ENCODE measurements around the gene LRRC37A2. TPM values are rescaled to one million over a fixed set of nuclear protein-coding genes. Genes with fewer than 3 reads are reported as not detected.
"Not testable (repeated sequence)": the region's sequence is repeated elsewhere in the genome, so short reads cannot be mapped to it uniquely, and the experiment has no call there.

Gene LRRC37A2
- total RNA-seq (2014; rRNA removed) = 7.9 and 8.3 TPM in 2 replicates
- percentile 64 among the genes with signal in this experiment for Bru-seq, nascent RNA
- BruChase-seq, experiment 1, labeled RNA remaining after a 6-hour chase = percentile 67 among the genes with signal in this experiment
- BruChase-seq, experiment 2, labeled RNA remaining after a 2-hour chase = percentile 72 among the genes with signal in this experiment
- long read RNA-seq, partial matches to known transcripts = 4 of 17 reads
- long read RNA-seq, other reads (novel, unspliced or antisense) = 12 of 17 reads

GRCh38 chr17:46512168-46512567 is at the start of gene LRRC37A2:
LRRC37A2 (plus strand) TSS chr17:46512468; CDS start chr17:46512713, 245 bp downstream.
- H3K27me3 ChIP-seq (ENCODE audit: low read length); H3K9ac ChIP-seq (ENCODE audit: low read length); BruUV-seq (replicated peaks); POLR2A ChIA-PET (ENCODE audit: unreplicated experiment); DNase-seq; H3K79me2 ChIP-seq (ENCODE audit: low read length); H3K36me3 ChIP-seq (ENCODE audit: low read depth, low read length); intact Hi-C loops (cut with micrococcal nuclease); CTCF ChIA-PET; H4K20me1 ChIP-seq (ENCODE audit: low read length); H3F3A ChIP-seq (ENCODE audit: low read length, unreplicated experiment); H3K4me3 ChIP-seq (ENCODE audit: low read length); H3K27ac ChIP-seq (ENCODE audit: low read length); H2AFZ ChIP-seq (ENCODE audit: low read length); ATAC-seq; H3K4me2 ChIP-seq (ENCODE audit: low read length); H3K4me1 ChIP-seq (ENCODE audit: insufficient read depth, low read length); H3K9me3 ChIP-seq (ENCODE audit: low read length); H3K9me2 ChIP-seq (replicated peaks; ENCODE audit: low read length): not testable (repeated sequence)

- intact Hi-C loops (cut with micrococcal nuclease); H3K9ac ChIP-seq (ENCODE audit: low read length); H3K27ac ChIP-seq (ENCODE audit: low read length); H3F3A ChIP-seq (ENCODE audit: low read length, unreplicated experiment); H4K20me1 ChIP-seq (ENCODE audit: low read length); H3K4me1 ChIP-seq (ENCODE audit: insufficient read depth, low read length); BruUV-seq (replicated peaks); H3K4me3 ChIP-seq (ENCODE audit: low read length); H3K79me2 ChIP-seq (ENCODE audit: low read length); H3K27me3 ChIP-seq (ENCODE audit: low read length); CTCF ChIA-PET; H3K4me2 ChIP-seq (ENCODE audit: low read length); H2AFZ ChIP-seq (ENCODE audit: low read length); H3K9me2 ChIP-seq (replicated peaks; ENCODE audit: low read length); DNase-seq; ATAC-seq; H3K36me3 ChIP-seq (ENCODE audit: low read depth, low read length); H3K9me3 ChIP-seq (ENCODE audit: low read length); POLR2A ChIA-PET (ENCODE audit: unreplicated experiment): not testable (repeated sequence)
Measured at GRCh38 chr17:46467618-46468017, 44.6 kb upstream of the LRRC37A2 start.

GRCh38 chr17:46474489-46474888 is 37.8 kb upstream of the LRRC37A2 start:
- H3K4me1 ChIP-seq (ENCODE audit: insufficient read depth, low read length); H2AFZ ChIP-seq (ENCODE audit: low read length); H3K4me3 ChIP-seq (ENCODE audit: low read length); H3K36me3 ChIP-seq (ENCODE audit: low read depth, low read length); DNase-seq; POLR2A ChIA-PET (ENCODE audit: unreplicated experiment); H3K9me3 ChIP-seq (ENCODE audit: low read length); H3K4me2 ChIP-seq (ENCODE audit: low read length); BruUV-seq (replicated peaks); H3K9ac ChIP-seq (ENCODE audit: low read length); H3F3A ChIP-seq (ENCODE audit: low read length, unreplicated experiment); intact Hi-C loops (cut with micrococcal nuclease); H3K79me2 ChIP-seq (ENCODE audit: low read length); H3K27ac ChIP-seq (ENCODE audit: low read length); H3K27me3 ChIP-seq (ENCODE audit: low read length); H3K9me2 ChIP-seq (replicated peaks; ENCODE audit: low read length); CTCF ChIA-PET; H4K20me1 ChIP-seq (ENCODE audit: low read length): not testable (repeated sequence)
- ATAC-seq = peak; percentile 55

- H2AFZ ChIP-seq (ENCODE audit: low read length); H3K4me1 ChIP-seq (ENCODE audit: insufficient read depth, low read length); H4K20me1 ChIP-seq (ENCODE audit: low read length); POLR2A ChIA-PET (ENCODE audit: unreplicated experiment); H3K27ac ChIP-seq (ENCODE audit: low read length); H3K9me3 ChIP-seq (ENCODE audit: low read length); H3K79me2 ChIP-seq (ENCODE audit: low read length); H3K4me2 ChIP-seq (ENCODE audit: low read length); H3K4me3 ChIP-seq (ENCODE audit: low read length); intact Hi-C loops (cut with micrococcal nuclease); H3F3A ChIP-seq (ENCODE audit: low read length, unreplicated experiment); BruUV-seq (replicated peaks); H3K9ac ChIP-seq (ENCODE audit: low read length); DNase-seq; H3K9me2 ChIP-seq (replicated peaks; ENCODE audit: low read length); CTCF ChIA-PET; H3K27me3 ChIP-seq (ENCODE audit: low read length); H3K36me3 ChIP-seq (ENCODE audit: low read depth, low read length); ATAC-seq: not testable (repeated sequence)
Measured at GRCh38 chr17:46475583-46475982, 36.7 kb upstream of the LRRC37A2 start.

- H3F3A ChIP-seq (ENCODE audit: low read length, unreplicated experiment); H4K20me1 ChIP-seq (ENCODE audit: low read length); H3K27me3 ChIP-seq (ENCODE audit: low read length); H2AFZ ChIP-seq (ENCODE audit: low read length); H3K27ac ChIP-seq (ENCODE audit: low read length); H3K4me3 ChIP-seq (ENCODE audit: low read length); H3K4me2 ChIP-seq (ENCODE audit: low read length); H3K9me3 ChIP-seq (ENCODE audit: low read length); ATAC-seq; DNase-seq; H3K36me3 ChIP-seq (ENCODE audit: low read depth, low read length); H3K4me1 ChIP-seq (ENCODE audit: insufficient read depth, low read length); H3K9ac ChIP-seq (ENCODE audit: low read length); BruUV-seq (replicated peaks); H3K9me2 ChIP-seq (replicated peaks; ENCODE audit: low read length); intact Hi-C loops (cut with micrococcal nuclease); POLR2A ChIA-PET (ENCODE audit: unreplicated experiment); CTCF ChIA-PET; H3K79me2 ChIP-seq (ENCODE audit: low read length): not testable (repeated sequence)
Measured at GRCh38 chr17:46478823-46479222, 33.4 kb upstream of the LRRC37A2 start.

GRCh38 chr17:46481310-46481709 is 31.0 kb upstream of the LRRC37A2 start:
- BruUV-seq (replicated peaks); H3K9ac ChIP-seq (ENCODE audit: low read length); POLR2A ChIA-PET (ENCODE audit: unreplicated experiment); H3K27ac ChIP-seq (ENCODE audit: low read length); H3K4me1 ChIP-seq (ENCODE audit: insufficient read depth, low read length); CTCF ChIA-PET; H3K9me2 ChIP-seq (replicated peaks; ENCODE audit: low read length); H3K9me3 ChIP-seq (ENCODE audit: low read length); H3F3A ChIP-seq (ENCODE audit: low read length, unreplicated experiment); DNase-seq; intact Hi-C loops (cut with micrococcal nuclease); H3K27me3 ChIP-seq (ENCODE audit: low read length); H3K4me3 ChIP-seq (ENCODE audit: low read length); H2AFZ ChIP-seq (ENCODE audit: low read length); H3K79me2 ChIP-seq (ENCODE audit: low read length); H3K4me2 ChIP-seq (ENCODE audit: low read length); H4K20me1 ChIP-seq (ENCODE audit: low read length); ATAC-seq; H3K36me3 ChIP-seq (ENCODE audit: low read depth, low read length): not testable (repeated sequence)

GRCh38 chr17:46492021-46492420 is 20.2 kb upstream of the LRRC37A2 start:
- H3F3A ChIP-seq (ENCODE audit: low read length, unreplicated experiment); ATAC-seq; H3K4me1 ChIP-seq (ENCODE audit: insufficient read depth, low read length); H3K79me2 ChIP-seq (ENCODE audit: low read length); H3K4me2 ChIP-seq (ENCODE audit: low read length); intact Hi-C loops (cut with micrococcal nuclease); H4K20me1 ChIP-seq (ENCODE audit: low read length); CTCF ChIA-PET; POLR2A ChIA-PET (ENCODE audit: unreplicated experiment); DNase-seq; H3K36me3 ChIP-seq (ENCODE audit: low read depth, low read length); H3K9me3 ChIP-seq (ENCODE audit: low read length); BruUV-seq (replicated peaks); H3K9me2 ChIP-seq (replicated peaks; ENCODE audit: low read length); H3K9ac ChIP-seq (ENCODE audit: low read length); H3K4me3 ChIP-seq (ENCODE audit: low read length); H2AFZ ChIP-seq (ENCODE audit: low read length); H3K27me3 ChIP-seq (ENCODE audit: low read length); H3K27ac ChIP-seq (ENCODE audit: low read length): not testable (repeated sequence)
